HG03575 (cell line): Measurements from ENCODE around the gene AGPAT4.

Source experiments
- ATAC-seq: cut with Tn5 transposase; IDR thresholded peaks from one replicate; pipeline ENCODE4 v1.9.1; 2021; ENCODE audit not compliant: unreplicated experiment, insufficient number of reproducible peaks, low FRiP score; ENCODE audit errors: extremely low read depth

AGPAT4 gene

GRCh38 chr6:161152907-161153662 lies 120.8 kb downstream of the AGPAT4 start:
- no peak for ATAC-seq

- ATAC-seq, result no peak
These were observed 121.4 kb downstream of the AGPAT4 start for GRCh38 chr6:161152527-161152862.

- ATAC-seq, result no peak
These were observed 122.0 kb downstream of the AGPAT4 start for GRCh38 chr6:161151660-161152526.

- ATAC-seq, result no peak
These were observed 122.7 kb downstream of the AGPAT4 start for GRCh38 chr6:161151059-161151645.

GRCh38 chr6:161150566-161150965 lies 123.3 kb downstream of the AGPAT4 start:
- no peak for ATAC-seq

- ATAC-seq, result no peak
These were observed 123.7 kb downstream of the AGPAT4 start for GRCh38 chr6:161150136-161150535.

- ATAC-seq, result no peak
These were observed 130.0 kb downstream of the AGPAT4 start for GRCh38 chr6:161143663-161144430.

- no peak for ATAC-seq
These were observed 130.9 kb downstream of the AGPAT4 start for GRCh38 chr6:161142957-161143296.

- no peak for ATAC-seq
These were observed 132.7 kb downstream of the AGPAT4 start for GRCh38 chr6:161141173-161141572.

GRCh38 chr6:161140554-161140875 lies 133.3 kb downstream of the AGPAT4 start:
- ATAC-seq, result no peak

- no peak for ATAC-seq
These were observed 133.9 kb downstream of the AGPAT4 start for GRCh38 chr6:161139766-161140553.

- ATAC-seq, result no peak
These were observed 134.5 kb downstream of the AGPAT4 start for GRCh38 chr6:161139304-161139765.

GRCh38 chr6:161138543-161139303 lies 135.1 kb downstream of the AGPAT4 start:
- no peak for ATAC-seq

GRCh38 chr6:161137839-161138542 lies 135.9 kb downstream of the AGPAT4 start:
- ATAC-seq, result no peak

GRCh38 chr6:161137320-161137719 lies 136.5 kb downstream of the AGPAT4 start:
- no peak for ATAC-seq

GRCh38 chr6:161136655-161137054 lies 137.2 kb downstream of the AGPAT4 start:
- no peak for ATAC-seq
